Peyer's patch (tissue), 4 donors: ENCODE data around the gene NUDT1. TPM values are rescaled to one million over a fixed set of nuclear protein-coding genes. Genes with fewer than 3 reads are reported as not detected.

ENCODE experiments used
- DNase-seq, 3 donors: peaks; one replicate each; pipeline ENCODE4 v3.0.0-alpha.2; 2017 to 2019
- H3K27ac ChIP-seq, 4 donors: fragments of 200-600 bp; sonication (generic); one replicate each; pipeline ENCODE4 v1.5.1; 2016 to 2019
- H3K27me3 ChIP-seq, 2 donors: fragments of 200-600 bp; sonication (generic); one replicate each; pipeline ENCODE4 v1.5.1; 2019
- H3K36me3 ChIP-seq, 3 donors: fragments of 200-600 bp; sonication (generic); one replicate each; pipeline ENCODE4 v1.5.1; 2016 to 2019
- H3K4me1 ChIP-seq, 4 donors: fragments of 200-600 bp; sonication (generic); one replicate each; pipeline ENCODE4 v1.5.1; 2016 to 2019
- H3K4me3 ChIP-seq, 4 donors: fragments of 200-600 bp; sonication (generic); 1 replicate in 3 of 4; 2 replicates in 1 of 4; pipeline ENCODE4 v1.5.1; 2016 to 2019; ENCODE audit warnings: mild to moderate bottlenecking in 1 of 4
- H3K9me3 ChIP-seq, 4 donors: fragments of 200-600 bp; sonication (generic); one replicate each; pipeline ENCODE4 v1.5.1; 2016 to 2019; ENCODE audit warnings: mild to moderate bottlenecking in 1 of 4
- CTCF ChIP-seq, 6 experiments: fragments of 450-650 bp in 4 of 6; fragments of 200-600 bp in 2 of 6; sonication (generic) in 1 of 6; IDR thresholded peaks; one replicate each; pipeline ENCODE4 v1.5.1; 2017 to 2019; ENCODE audit warnings: antibody characterized with exemption in 6 of 6, mild to moderate bottlenecking in 3 of 6, moderate library complexity in 1 of 6
- POLR2A ChIP-seq, 2 donors: fragments of 450-650 bp; IDR thresholded peaks; one replicate each; pipeline ENCODE4 v1.5.1; 2017; ENCODE audit warnings: antibody characterized with exemption in 2 of 2, mild to moderate bottlenecking in 2 of 2, moderate library complexity in 2 of 2
- total RNA-seq, 4 donors: library from RNA; depleted of rRNA; stranded (reverse); fragments of >200 nt; gene quantifications; one replicate each; pipeline ENCODE4 v1.1.0, GENCODE V29; 2016

The NUDT1 gene
- total RNA-seq, 4 donors from 2014 or later = 3.2 to 75.1 (median 11.6) TPM

- H3K9me3 ChIP-seq = no peaks in the 10 kb centered on the region
- no peak overlapping the region for H3K4me3 ChIP-seq
- peaks cover 0 to 13% (median 3%) of the 10 kb centered on the region in 4 donors for H3K4me1 ChIP-seq
- H3K27me3 ChIP-seq = no peaks in the 10 kb centered on the region
- peaks cover 0 to 8% (median 0%) of the 10 kb centered on the region in 3 donors for H3K36me3 ChIP-seq
- no peak for DNase-seq
- no peak for TF ChIP-seq CTCF (IDR thresholded peaks at IDR 0.05)
- no peak for TF ChIP-seq POLR2A (IDR thresholded peaks at IDR 0.05)
- H3K27ac ChIP-seq = no peak overlapping the region
These were observed 11.0 kb downstream of the NUDT1 start for GRCh38 chr7:2253021-2253420.

DNA sequence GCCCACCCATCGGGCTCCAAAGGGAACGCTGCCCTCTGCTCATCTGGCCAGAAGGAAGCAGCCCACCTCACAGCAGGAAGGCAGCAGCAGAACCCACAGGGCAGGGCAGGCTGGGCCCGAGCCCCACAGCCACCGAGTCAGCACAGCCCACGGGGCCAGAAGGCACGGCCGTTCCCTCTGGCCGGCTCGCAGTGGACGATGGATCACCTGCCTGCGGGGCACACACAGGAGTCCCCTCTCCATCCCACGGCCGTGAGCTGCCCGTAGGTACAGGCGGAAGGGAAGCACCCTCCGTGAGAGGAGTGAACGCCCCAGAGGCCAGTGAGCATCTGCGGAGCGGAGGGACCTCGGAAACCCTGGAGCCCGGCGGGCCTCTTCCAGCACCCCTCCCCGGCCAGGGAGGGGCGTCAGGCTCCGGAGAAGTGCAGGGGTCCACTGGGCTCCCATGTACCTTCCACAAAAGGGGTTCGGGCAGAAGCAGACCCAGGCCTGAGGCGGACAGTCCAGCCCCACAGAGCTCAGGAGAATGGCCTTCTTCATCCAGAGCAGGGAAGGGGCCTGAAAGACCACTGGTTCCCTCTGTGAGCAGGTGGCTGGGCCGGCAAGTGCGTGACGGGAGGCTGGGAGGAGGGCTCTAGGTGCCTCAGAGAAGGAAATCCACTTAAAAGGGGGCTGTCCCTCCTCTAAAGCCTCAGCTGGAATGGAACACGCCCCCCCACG, 11.7 kb downstream of the NUDT1 start:
- H3K36me3 ChIP-seq = peaks cover 0 to 8% (median 0%) of the 10 kb centered on the region in 3 donors
- H3K27me3 ChIP-seq = no peaks in the 10 kb centered on the region
- H3K9me3 ChIP-seq = no peaks in the 10 kb centered on the region
- H3K27ac ChIP-seq = no peak overlapping the region
- no peak for DNase-seq
- TF ChIP-seq POLR2A (IDR thresholded peaks at IDR 0.05) (no peak), CTCF (IDR thresholded peaks at IDR 0.05) (no peak)
- H3K4me1 ChIP-seq = peaks cover 0 to 11% (median 3%) of the 10 kb centered on the region in 4 donors
- H3K4me3 ChIP-seq = no peak overlapping the region

GRCh38 chr7:2254429-2255144, 12.6 kb downstream of the NUDT1 start:
- H3K27me3 ChIP-seq = no peaks in the 10 kb centered on the region
- H3K36me3 ChIP-seq = peaks cover 0 to 8% (median 0%) of the 10 kb centered on the region in 3 donors
- H3K4me1 ChIP-seq = peaks cover 0 to 5% (median 3%) of the 10 kb centered on the region in 4 donors
- no peak overlapping the region for H3K4me3 ChIP-seq
- H3K27ac ChIP-seq = no peak overlapping the region
- TF ChIP-seq POLR2A (IDR thresholded peaks at IDR 0.05) (no peak), CTCF (IDR thresholded peaks at IDR 0.05) (no peak)
- no peak for DNase-seq
- H3K9me3 ChIP-seq = no peaks in the 10 kb centered on the region

DNA sequence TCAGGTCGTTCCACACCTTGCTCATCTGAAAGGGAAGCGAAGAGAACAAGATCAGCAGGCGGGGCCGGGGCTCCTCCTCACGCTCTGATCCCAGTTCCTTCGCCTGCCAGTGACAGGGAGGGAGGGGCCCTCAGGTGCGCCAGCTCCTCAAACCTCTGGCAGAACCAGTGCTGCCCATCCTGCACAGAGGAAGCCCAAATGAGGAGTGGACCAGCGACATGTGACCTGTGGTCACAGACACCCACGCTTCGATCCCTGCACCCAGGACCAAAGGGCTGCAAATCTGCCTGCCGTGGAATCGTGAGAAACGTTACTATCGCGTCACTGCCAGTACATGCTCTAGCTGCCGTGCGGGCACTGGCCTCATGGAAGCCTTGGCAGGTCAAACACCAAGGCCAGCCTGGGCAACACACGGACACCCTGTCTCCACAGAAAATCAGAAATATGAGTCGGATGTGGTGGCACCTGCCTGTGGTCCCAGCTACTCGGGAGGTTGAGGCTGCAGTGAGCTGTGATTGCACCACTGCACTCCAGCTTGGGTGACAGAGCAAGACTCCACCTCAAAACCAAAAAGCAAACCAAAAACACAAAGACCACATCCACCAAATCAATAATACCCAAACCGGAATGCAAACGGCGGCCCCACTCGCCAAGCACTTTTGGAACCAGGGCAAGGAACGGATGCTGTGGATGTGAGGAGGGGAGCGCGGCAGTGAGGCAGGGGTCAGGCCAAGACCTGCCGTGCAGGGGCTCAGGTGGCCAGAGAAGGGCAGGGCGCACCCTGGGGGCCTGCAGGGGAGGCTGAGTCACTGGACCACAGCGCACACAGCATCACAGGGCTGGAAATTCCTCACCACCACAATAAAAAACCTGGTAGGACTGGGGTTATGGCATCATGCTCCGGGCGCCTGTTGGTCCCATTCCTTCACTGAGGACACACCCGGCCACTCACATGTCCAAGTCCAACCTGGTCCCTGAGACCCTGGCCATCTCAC, 13.4 kb downstream of the NUDT1 start:
- no peaks in the 10 kb centered on the region for H3K27me3 ChIP-seq
- TF ChIP-seq POLR2A (IDR thresholded peaks at IDR 0.05) = no peak
- TF ChIP-seq CTCF (IDR thresholded peaks at IDR 0.05) = no peak
- no peak overlapping the region for H3K4me3 ChIP-seq
- peaks cover 0 to 7% (median 2%) of the 10 kb centered on the region in 4 donors for H3K4me1 ChIP-seq
- peaks cover 0 to 8% (median 0%) of the 10 kb centered on the region in 3 donors for H3K36me3 ChIP-seq
- no peak for DNase-seq
- no peak overlapping the region for H3K27ac ChIP-seq
- H3K9me3 ChIP-seq = no peaks in the 10 kb centered on the region
